Right ventricle myocardium superior (tissue), 1 donor: ENCODE measurements around the gene KITLG. TPM values are rescaled to one million over a fixed set of nuclear protein-coding genes. Genes with fewer than 3 reads are reported as not detected.

Experiments used
- ATAC-seq: fragments of 200-7000 bp; cut with Tn5 transposase; one replicate; pipeline ENCODE4 v1.9.1; 2020; ENCODE audit warnings: mild to moderate bottlenecking; ENCODE audit not compliant: poor library complexity
- DNase-seq: peaks from one replicate; pipeline ENCODE4 v3.0.0-alpha.2; 2020
- intact Hi-C: fragments of 100-400 bp; cut with DNase I; formaldehyde crosslinking; loops from one replicate; pipeline ENCODE4 v1.11.2; 2022
- total RNA-seq: library from RNA; stranded (reverse); fragmentation: NEBNext Ultra II Directional; extraction: Animal tissue kit (Norgen Biotek cat#: 25700); gene quantifications from one replicate; pipeline ENCODE4 v1.2.1, GENCODE V29; 2021
- donor health status: DM: no; HTN: yes; CAD: no; lungs with severe emphysema.

KITLG gene
- total RNA-seq, 1 donor from 2014 or later, result 10.1 TPM

DNA sequence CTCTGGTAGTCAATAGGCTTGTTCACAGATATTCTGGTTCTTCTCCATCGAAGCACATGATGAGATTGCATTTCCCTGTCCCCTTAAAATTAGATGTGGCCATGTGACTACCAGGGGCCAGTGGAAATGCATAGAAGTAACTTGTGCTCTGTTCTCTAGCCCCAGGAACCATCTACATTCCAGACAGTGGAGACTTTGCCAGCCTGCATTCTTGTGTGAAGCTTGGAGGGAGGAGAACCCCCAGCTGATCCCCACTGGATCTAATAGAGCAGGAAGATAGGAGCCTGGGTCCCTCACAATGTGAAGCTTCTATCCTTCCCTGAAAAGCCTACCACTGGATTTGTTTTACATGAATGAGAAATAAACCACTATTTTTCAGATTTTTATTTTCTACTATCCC, 130.1 kb downstream of the KITLG start:
- intact Hi-C loops, result no loop called here
- no peak for ATAC-seq
- DNase-seq, result no peak

DNA sequence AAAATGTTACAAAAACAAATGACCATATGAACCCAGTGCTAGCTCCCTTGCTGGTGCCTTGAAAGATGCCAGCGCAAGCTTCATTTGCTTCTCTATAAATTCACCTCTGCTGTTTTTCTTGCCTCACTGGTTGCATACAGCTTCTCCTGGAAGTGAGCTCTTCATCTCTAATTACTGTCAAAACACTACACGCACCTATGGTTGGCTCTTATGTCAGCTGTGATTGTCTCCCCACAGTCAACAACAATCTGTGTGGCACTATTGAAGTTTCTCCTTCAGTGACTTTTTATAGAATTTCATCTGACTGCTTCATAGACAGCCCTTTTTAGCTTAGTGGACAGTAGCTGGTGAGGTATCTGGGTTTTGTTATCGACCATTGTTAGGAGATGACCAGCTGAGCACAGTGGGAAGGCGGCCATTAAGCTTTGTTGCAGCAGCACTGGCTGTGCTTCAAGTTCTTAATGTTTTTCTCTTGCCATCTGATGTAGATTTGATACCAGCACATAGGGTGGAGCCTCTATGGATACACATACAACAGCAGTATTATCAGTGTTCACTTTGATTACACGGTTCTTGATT, 131.8 kb downstream of the KITLG start:
- DNase-seq (no peak), ATAC-seq (no peak)
- intact Hi-C loops, result no loop called here

DNA sequence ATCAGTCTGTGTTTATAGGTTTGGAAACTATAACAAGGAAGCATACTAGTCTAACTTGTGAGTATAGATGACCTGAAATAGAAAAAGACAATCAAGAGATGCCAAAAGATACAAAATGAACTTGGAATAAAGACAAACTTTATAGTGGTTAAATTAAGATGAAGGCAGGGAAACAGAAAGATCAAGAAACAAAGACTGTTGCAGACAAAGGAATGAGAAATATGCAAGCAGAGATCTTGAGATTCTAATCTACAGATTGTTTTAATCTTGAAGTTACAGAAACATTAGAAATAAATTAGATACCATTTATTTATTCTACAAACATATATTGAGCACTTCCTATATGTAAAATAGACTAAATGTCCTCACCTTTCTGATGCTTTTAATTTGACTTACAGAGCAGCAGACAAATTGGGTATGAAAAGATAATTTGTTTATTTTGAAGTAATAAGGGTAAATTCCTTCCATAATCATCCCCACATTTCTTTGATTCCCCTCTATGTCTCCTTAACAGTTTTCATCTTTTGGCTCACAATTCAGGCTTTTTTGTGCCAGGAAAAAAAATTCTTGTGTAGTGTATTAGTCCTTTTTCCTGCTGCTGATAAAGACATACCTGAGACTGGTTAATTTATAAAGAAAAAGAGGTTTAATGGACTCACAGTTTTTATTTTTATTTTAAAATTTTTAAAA, 134.4 kb downstream of the KITLG start:
- intact Hi-C loops, result no loop called here
- ATAC-seq, result no peak
- DNase-seq, result no peak

DNA sequence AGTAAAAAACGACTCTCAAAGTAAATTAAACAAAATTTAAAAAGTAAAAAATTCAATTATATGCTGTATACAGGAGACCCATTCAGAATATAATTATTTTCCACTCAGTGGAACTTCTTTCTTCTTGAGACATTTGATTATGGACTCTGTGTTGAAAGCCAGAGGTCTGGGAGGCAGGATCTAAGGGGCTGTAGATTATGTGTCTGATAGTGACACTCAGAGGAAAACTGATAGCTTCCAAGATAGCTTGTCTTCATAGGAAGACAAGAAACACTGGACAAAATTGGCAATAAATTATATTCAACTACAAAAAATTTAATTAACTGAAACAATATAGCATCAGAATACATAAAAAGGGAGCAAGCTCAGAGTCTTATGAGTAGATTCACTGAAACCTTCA, 135.8 kb downstream of the KITLG start:
- no peak for ATAC-seq
- intact Hi-C loops, result no loop called here
- no peak for DNase-seq
